ENCODE measurements around the gene LIN7A.
A peak's percentile ranks its signal among the peaks of the same experiment; 100 is the strongest.

Gene LIN7A

GRCh38 chr12:80778005-80778541 lies 159.7 kb downstream of the LIN7A start:
- peak overlapping the region; percentile 46 for H2AFZ ChIP-seq (ENCODE audit: low read depth, low read length)
- H3K27me3 ChIP-seq (ENCODE audit: insufficient read depth, low read length): no peaks in the 10 kb centered on the region
- H3K9me3 ChIP-seq (ENCODE audit: low read length): no peaks in the 10 kb centered on the region
- no peaks in the 10 kb centered on the region for H3K36me3 ChIP-seq (ENCODE audit: insufficient read depth, low read length)
- H3K4me1 ChIP-seq (ENCODE audit: insufficient read depth, low read length): peaks cover 4% of the 10 kb centered on the region
- H3K4me3 ChIP-seq (ENCODE audit: low read length): no peak overlapping the region

- no peak overlapping the region for H3K4me3 ChIP-seq (ENCODE audit: low read length)
Measured at GRCh38 chr12:80777587-80777986, 160.1 kb downstream of the LIN7A start.

GRCh38 chr12:80776706-80777105 lies 161.0 kb downstream of the LIN7A start:
- Histone ChIP-seq H3K9me3 (ENCODE audit: low read length) (no peaks in the 10 kb centered on the region), H3K4me1 (ENCODE audit: insufficient read depth, low read length) (peaks cover 4% of the 10 kb centered on the region), H3K4me3 (ENCODE audit: low read length) (no peak overlapping the region), H3K36me3 (ENCODE audit: insufficient read depth, low read length) (no peaks in the 10 kb centered on the region), H3K27me3 (ENCODE audit: insufficient read depth, low read length) (no peaks in the 10 kb centered on the region), H2AFZ (ENCODE audit: low read depth, low read length) (no peak overlapping the region)

More at GRCh38 chr12:80777587-80777986, 160.1 kb downstream of the LIN7A start:
- Histone ChIP-seq H3K27me3 (ENCODE audit: insufficient read depth, low read length) (no peaks in the 10 kb centered on the region), H3K9me3 (ENCODE audit: low read length) (no peaks in the 10 kb centered on the region), H2AFZ (ENCODE audit: low read depth, low read length) (no peak overlapping the region), H3K36me3 (ENCODE audit: insufficient read depth, low read length) (no peaks in the 10 kb centered on the region), H3K4me1 (ENCODE audit: insufficient read depth, low read length) (peaks cover 4% of the 10 kb centered on the region)

DNA sequence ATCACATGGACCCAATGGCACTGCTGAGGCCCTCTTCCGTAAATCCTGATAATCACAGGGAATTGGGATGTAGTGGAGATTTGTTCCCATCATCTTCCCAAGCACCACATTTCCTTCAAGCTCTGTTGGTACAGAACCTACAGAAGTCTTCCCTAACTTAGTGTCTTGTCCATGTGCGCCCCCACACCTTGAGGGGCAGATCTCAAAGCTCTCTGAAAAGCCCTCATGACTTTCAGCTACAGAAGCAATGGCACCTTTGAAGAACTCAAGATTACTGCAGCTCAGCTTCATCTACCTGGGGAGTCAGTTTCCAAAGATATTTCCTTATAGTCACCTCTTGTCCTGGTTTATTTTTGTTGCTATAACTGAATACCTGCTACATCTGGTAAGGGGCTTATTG lies 166.8 kb downstream of the LIN7A start:
- Histone ChIP-seq H3K27me3 (ENCODE audit: insufficient read depth, low read length) (no peaks in the 10 kb centered on the region), H3K9me3 (ENCODE audit: low read length) (no peaks in the 10 kb centered on the region), H2AFZ (ENCODE audit: low read depth, low read length) (no peak overlapping the region), H3K36me3 (ENCODE audit: insufficient read depth, low read length) (no peaks in the 10 kb centered on the region), H3K4me1 (ENCODE audit: insufficient read depth, low read length) (peaks cover 15% of the 10 kb centered on the region), H3K4me3 (ENCODE audit: low read length) (no peak overlapping the region)

- Histone ChIP-seq H3K9me3 (ENCODE audit: low read length) (no peaks in the 10 kb centered on the region), H3K4me1 (ENCODE audit: insufficient read depth, low read length) (peaks cover 18% of the 10 kb centered on the region), H2AFZ (ENCODE audit: low read depth, low read length) (no peak overlapping the region), H3K4me3 (ENCODE audit: low read length) (no peak overlapping the region), H3K27me3 (ENCODE audit: insufficient read depth, low read length) (no peaks in the 10 kb centered on the region), H3K36me3 (ENCODE audit: insufficient read depth, low read length) (no peaks in the 10 kb centered on the region)
Measured at GRCh38 chr12:80769553-80770140, 168.1 kb downstream of the LIN7A start.

DNA sequence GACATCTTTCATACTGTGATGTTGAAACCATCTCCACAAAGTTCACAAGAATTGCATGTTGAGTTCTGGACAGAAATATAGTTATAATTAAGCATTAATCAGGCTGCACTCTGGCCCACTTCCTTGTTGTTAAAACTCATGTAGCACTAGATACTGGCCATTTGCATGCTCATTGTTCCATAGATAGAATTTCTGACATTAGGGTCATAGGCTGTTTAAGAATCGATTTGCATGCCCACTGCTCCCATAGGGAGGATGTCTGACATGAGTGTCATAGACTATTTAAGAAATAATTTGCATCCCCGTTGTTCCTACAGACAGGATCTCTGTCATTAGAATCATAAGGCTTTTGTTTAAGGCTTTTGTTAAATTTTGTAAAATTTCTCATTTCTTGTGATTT lies 170.8 kb downstream of the LIN7A start:
- Histone ChIP-seq H2AFZ (ENCODE audit: low read depth, low read length) (no peak overlapping the region), H3K9me3 (ENCODE audit: low read length) (no peaks in the 10 kb centered on the region), H3K36me3 (ENCODE audit: insufficient read depth, low read length) (no peaks in the 10 kb centered on the region), H3K4me3 (ENCODE audit: low read length) (no peak overlapping the region), H3K27me3 (ENCODE audit: insufficient read depth, low read length) (no peaks in the 10 kb centered on the region), H3K4me1 (ENCODE audit: insufficient read depth, low read length) (peaks cover 18% of the 10 kb centered on the region)

- Histone ChIP-seq H3K4me3 (ENCODE audit: low read length) (no peak overlapping the region), H3K36me3 (ENCODE audit: insufficient read depth, low read length) (no peaks in the 10 kb centered on the region), H3K9me3 (ENCODE audit: low read length) (no peaks in the 10 kb centered on the region), H3K27me3 (ENCODE audit: insufficient read depth, low read length) (no peaks in the 10 kb centered on the region), H2AFZ (ENCODE audit: low read depth, low read length) (no peak overlapping the region), H3K4me1 (ENCODE audit: insufficient read depth, low read length) (peaks cover 18% of the 10 kb centered on the region)
Measured at GRCh38 chr12:80766210-80766609, 171.5 kb downstream of the LIN7A start.

DNA sequence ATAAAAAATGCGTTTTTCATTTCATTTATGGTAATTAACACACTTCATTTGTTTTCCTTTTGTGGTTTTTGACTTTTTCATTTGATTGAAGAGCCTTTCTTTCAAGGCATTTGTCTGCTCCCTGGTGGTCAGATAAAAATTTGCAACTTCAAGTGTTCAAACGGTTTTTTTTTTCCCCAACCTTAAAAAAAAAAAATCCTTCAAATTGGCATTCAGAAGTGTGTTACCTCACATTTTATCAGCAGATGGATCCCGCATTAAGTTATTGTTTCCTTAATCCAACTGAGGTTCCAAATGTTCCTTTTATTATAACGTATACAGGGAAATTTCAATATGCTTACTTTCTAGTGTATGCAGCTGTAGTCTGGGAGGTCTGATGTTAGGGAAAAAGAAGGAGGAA lies 173.9 kb downstream of the LIN7A start:
- Histone ChIP-seq H3K4me1 (ENCODE audit: insufficient read depth, low read length) (peaks cover 18% of the 10 kb centered on the region), H3K9me3 (ENCODE audit: low read length) (no peaks in the 10 kb centered on the region), H3K27me3 (ENCODE audit: insufficient read depth, low read length) (no peaks in the 10 kb centered on the region), H2AFZ (ENCODE audit: low read depth, low read length) (no peak overlapping the region), H3K36me3 (ENCODE audit: insufficient read depth, low read length) (no peaks in the 10 kb centered on the region), H3K4me3 (ENCODE audit: low read length) (no peak overlapping the region)

DNA sequence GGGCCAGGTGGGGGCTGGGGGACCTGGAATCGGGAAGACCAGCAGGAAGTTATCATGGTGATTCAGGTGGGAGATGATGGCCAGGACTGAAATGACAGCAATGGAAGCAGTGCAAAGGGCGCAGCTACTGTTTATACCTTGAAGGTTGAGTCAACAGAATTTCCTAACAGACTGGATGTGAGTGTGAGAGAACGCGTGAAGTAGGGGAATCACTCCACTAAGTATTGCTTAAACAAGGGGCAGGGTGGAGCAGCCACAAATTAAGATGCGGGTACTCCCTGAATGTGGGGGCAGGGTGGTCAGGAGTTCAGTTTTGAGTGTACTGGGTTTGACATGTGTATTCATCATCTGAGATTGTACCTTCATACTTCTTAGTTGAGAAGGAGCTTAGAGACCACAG lies 175.9 kb downstream of the LIN7A start:
- Histone ChIP-seq H3K27me3 (ENCODE audit: insufficient read depth, low read length) (no peaks in the 10 kb centered on the region), H3K9me3 (ENCODE audit: low read length) (no peaks in the 10 kb centered on the region), H3K36me3 (ENCODE audit: insufficient read depth, low read length) (no peaks in the 10 kb centered on the region), H3K4me3 (ENCODE audit: low read length) (no peak overlapping the region), H2AFZ (ENCODE audit: low read depth, low read length) (no peak overlapping the region), H3K4me1 (ENCODE audit: insufficient read depth, low read length) (peaks cover 11% of the 10 kb centered on the region)

DNA sequence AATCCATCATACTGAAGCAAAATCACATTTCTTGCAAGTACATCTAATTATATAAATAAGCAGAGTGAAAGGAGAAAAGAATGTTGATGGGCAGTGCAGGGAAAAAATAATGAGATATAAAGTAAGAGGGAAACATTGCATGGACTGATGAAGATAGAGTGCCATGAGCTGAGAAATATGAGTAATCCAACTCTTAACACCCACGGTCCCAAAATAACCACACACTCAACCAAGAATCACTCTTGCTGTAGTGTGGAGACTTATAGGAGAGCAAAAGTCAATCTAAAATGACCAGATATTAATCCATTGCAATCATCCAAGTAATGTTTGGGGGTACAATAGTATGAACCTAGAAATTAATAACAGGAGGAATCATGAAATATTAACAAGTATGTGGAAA lies 180.9 kb downstream of the LIN7A start:
- Histone ChIP-seq H3K27me3 (ENCODE audit: insufficient read depth, low read length) (no peaks in the 10 kb centered on the region), H3K4me3 (ENCODE audit: low read length) (no peak overlapping the region), H2AFZ (ENCODE audit: low read depth, low read length) (no peak overlapping the region), H3K4me1 (ENCODE audit: insufficient read depth, low read length) (no peaks in the 10 kb centered on the region), H3K36me3 (ENCODE audit: insufficient read depth, low read length) (no peaks in the 10 kb centered on the region), H3K9me3 (ENCODE audit: low read length) (no peaks in the 10 kb centered on the region)

DNA sequence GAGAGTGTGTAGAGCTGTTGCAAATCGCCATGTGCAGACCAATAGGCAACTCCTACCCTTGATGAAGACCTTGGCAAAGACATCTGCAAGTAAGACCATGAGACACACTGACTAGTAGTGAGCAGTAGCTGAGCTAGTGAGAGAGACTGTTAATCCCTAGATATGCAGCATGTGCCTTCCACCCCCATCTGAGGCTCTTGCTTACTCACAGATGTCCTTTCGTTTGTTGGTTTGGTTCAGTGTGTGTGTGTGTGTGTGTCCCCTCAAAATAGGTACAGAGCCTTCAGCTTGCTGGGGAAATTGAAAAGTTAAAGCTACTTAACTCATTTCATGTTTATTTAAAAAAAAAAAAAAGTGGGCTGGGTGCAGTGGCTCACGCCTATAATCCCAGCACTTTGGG lies 183.5 kb downstream of the LIN7A start:
- Histone ChIP-seq H3K9me3 (ENCODE audit: low read length) (no peaks in the 10 kb centered on the region), H3K4me1 (ENCODE audit: insufficient read depth, low read length) (no peaks in the 10 kb centered on the region), H3K27me3 (ENCODE audit: insufficient read depth, low read length) (no peaks in the 10 kb centered on the region), H3K4me3 (ENCODE audit: low read length) (no peak overlapping the region), H2AFZ (ENCODE audit: low read depth, low read length) (no peak overlapping the region), H3K36me3 (ENCODE audit: insufficient read depth, low read length) (no peaks in the 10 kb centered on the region)

GRCh38 chr12:80752464-80752863 lies 185.3 kb downstream of the LIN7A start:
- H3K4me3 ChIP-seq (ENCODE audit: low read length): no peak overlapping the region
- H3K9me3 ChIP-seq (ENCODE audit: low read length): no peaks in the 10 kb centered on the region
- no peaks in the 10 kb centered on the region for H3K27me3 ChIP-seq (ENCODE audit: insufficient read depth, low read length)

DNA sequence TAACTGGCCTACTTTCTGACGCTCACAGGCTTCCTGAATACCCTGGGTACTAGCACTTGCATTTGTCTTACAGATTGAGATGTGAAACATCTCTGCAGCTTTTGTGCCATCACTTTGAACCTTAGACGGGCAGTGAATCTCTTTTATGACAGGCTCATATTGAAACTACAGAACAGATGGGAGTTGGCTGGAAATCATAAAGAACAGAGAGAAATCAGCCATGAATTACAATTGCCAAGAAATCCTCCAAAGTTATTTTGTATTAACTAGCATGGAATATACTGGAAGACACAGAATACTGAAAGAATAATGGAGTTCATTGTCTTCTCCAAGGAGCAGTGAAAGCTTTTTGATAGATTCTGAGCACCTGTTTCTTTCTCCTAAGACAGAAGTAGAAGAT lies 188.3 kb downstream of the LIN7A start:
- peaks cover 17% of the 10 kb centered on the region for H3K4me1 ChIP-seq (ENCODE audit: insufficient read depth, low read length)
- no peaks in the 10 kb centered on the region for H3K9me3 ChIP-seq (ENCODE audit: low read length)
- no peaks in the 10 kb centered on the region for H3K27me3 ChIP-seq (ENCODE audit: insufficient read depth, low read length)
- H2AFZ ChIP-seq (ENCODE audit: low read depth, low read length): no peak overlapping the region
- H3K4me3 ChIP-seq (ENCODE audit: low read length): no peak overlapping the region
- no peaks in the 10 kb centered on the region for H3K36me3 ChIP-seq (ENCODE audit: insufficient read depth, low read length)

More at GRCh38 chr12:80752464-80752863, 185.3 kb downstream of the LIN7A start:
- Histone ChIP-seq H3K4me1 (ENCODE audit: insufficient read depth, low read length) (peaks cover 11% of the 10 kb centered on the region), H2AFZ (ENCODE audit: low read depth, low read length) (no peak overlapping the region), H3K36me3 (ENCODE audit: insufficient read depth, low read length) (no peaks in the 10 kb centered on the region)

DNA sequence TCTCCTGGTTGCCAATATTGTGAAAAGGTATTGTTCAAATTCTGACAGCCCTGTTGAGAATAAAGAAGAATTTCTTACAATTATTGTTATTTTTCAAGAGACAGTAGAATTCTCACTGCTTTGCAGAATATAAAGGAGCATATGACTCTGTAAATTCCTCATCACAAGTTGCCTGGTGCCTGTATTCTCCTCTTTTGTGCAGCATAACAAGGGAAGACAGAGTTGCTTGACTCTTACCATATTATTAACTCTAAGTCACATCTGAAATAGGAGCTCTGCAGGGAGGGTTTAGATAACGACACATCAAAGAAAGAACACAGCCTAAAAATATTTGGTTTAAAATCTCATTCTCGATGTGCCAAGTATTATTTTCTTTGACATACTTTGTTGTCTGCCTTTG lies 189.9 kb downstream of the LIN7A start:
- Histone ChIP-seq H3K27me3 (ENCODE audit: insufficient read depth, low read length) (no peaks in the 10 kb centered on the region), H3K9me3 (ENCODE audit: low read length) (no peaks in the 10 kb centered on the region), H3K4me3 (ENCODE audit: low read length) (no peak overlapping the region), H2AFZ (ENCODE audit: low read depth, low read length) (peak overlapping the region; percentile 77), H3K36me3 (ENCODE audit: insufficient read depth, low read length) (no peaks in the 10 kb centered on the region), H3K4me1 (ENCODE audit: insufficient read depth, low read length) (peaks cover 17% of the 10 kb centered on the region)
